Neural cell (in vitro differentiated cells): Measurements from ENCODE around the gene LMO7. TPM values are rescaled to one million over a fixed set of nuclear protein-coding genes. Genes with fewer than 3 reads are reported as not detected.
"Not testable (repeated sequence)": the region's sequence is repeated elsewhere in the genome, so short reads cannot be mapped to it uniquely, and the experiment has no call there.

ENCODE experiments used
- H2AFZ ChIP-seq: fragments of 200-600, 300-800 bp; sonication (generic), shearing (Covaris generic); 2 replicates; pipeline ENCODE4 v1.6.0; 2014; ENCODE audit warnings: low read depth, mild to moderate bottlenecking, antibody characterized with exemption, low read length, moderate library complexity
- H3F3A ChIP-seq: fragments of 200-600 bp; shearing (Covaris generic); 2 replicates; pipeline ENCODE4 v1.6.1; 2016; ENCODE audit warnings: mild to moderate bottlenecking, moderate library complexity, mixed read lengths, antibody characterized with exemption, low read length; ENCODE audit not compliant: insufficient read depth, poor library complexity, severe bottlenecking
- H3K27ac ChIP-seq: fragments of 200-600, 300-800 bp; sonication (generic), shearing (Covaris generic); 2 replicates; pipeline ENCODE4 v1.5.1; 2014; ENCODE audit warnings: mild to moderate bottlenecking, low read length, moderate library complexity
- H3K27me3 ChIP-seq: fragments of 300-800, 200-600 bp; sonication (generic), shearing (Covaris generic); 2 replicates; pipeline ENCODE4 v1.6.0; 2014; ENCODE audit warnings: mild to moderate bottlenecking, low read depth, low read length, moderate library complexity; ENCODE audit not compliant: insufficient read depth
- H3K36me3 ChIP-seq: fragments of 300-800, 200-600 bp; sonication (generic), shearing (Covaris generic); 2 replicates; pipeline ENCODE4 v1.5.1; 2014; ENCODE audit warnings: mild to moderate bottlenecking, antibody characterized with exemption, low read length, moderate library complexity; ENCODE audit not compliant: insufficient read depth
- H3K4me2 ChIP-seq: fragments of 300-800, 200-600 bp; sonication (generic), shearing (Covaris generic); 2 replicates; pipeline ENCODE4 v1.6.0; 2014; ENCODE audit warnings: mild to moderate bottlenecking, low read length
- H3K4me3 ChIP-seq: fragments of 300-800, 200-600 bp; sonication (generic), shearing (Covaris generic); 2 replicates; pipeline ENCODE4 v1.5.1; 2014; ENCODE audit warnings: mild to moderate bottlenecking, low read length, moderate library complexity
- H3K79me2 ChIP-seq: fragments of 200-600 bp; shearing (Covaris generic); replicated peaks from 2 replicates; pipeline ENCODE4 v1.6.0; 2014; ENCODE audit warnings: mild to moderate bottlenecking, low read length, moderate library complexity; ENCODE audit not compliant: insufficient read depth
- H3K9ac ChIP-seq: fragments of 300-800, 200-600 bp; sonication (generic), shearing (Covaris generic); 2 replicates; pipeline ENCODE4 v1.6.1; 2016; ENCODE audit warnings: mild to moderate bottlenecking, low read length, mixed read lengths
- H3K9me2 ChIP-seq: fragments of 200-600 bp; shearing (Covaris generic); 2 replicates; pipeline ENCODE4 v1.6.1; 2016; ENCODE audit warnings: mild to moderate bottlenecking, low read length, mixed read lengths; ENCODE audit not compliant: insufficient read depth
- H3K9me3 ChIP-seq: fragments of 200-600, 300-800 bp; sonication (generic), shearing (Covaris generic); 2 replicates; pipeline ENCODE4 v1.6.1; 2016; ENCODE audit warnings: mild to moderate bottlenecking, mixed run types, low read length, moderate library complexity, mixed read lengths
- H4K20me1 ChIP-seq: fragments of 200-600 bp; shearing (Covaris generic); 2 replicates; pipeline ENCODE4 v1.6.1; 2016; ENCODE audit warnings: mild to moderate bottlenecking, mixed run types; ENCODE audit not compliant: insufficient read depth
- EP300 ChIP-seq: fragments of 450-650 bp; conservative IDR thresholded peaks from 2 replicates; pipeline ENCODE4 v1.6.1; 2014; ENCODE audit warnings: antibody characterized with exemption, mild to moderate bottlenecking, moderate library complexity; ENCODE audit not compliant: poor library complexity, severe bottlenecking
- EZH2 ChIP-seq: fragments of 200-600, 300-800 bp; shearing (Covaris generic), sonication (generic); IDR thresholded peaks from 2 replicates; pipeline ENCODE4 v1.6.1; 2014; ENCODE audit warnings: antibody characterized with exemption, low read length, borderline replicate concordance, mild to moderate bottlenecking; ENCODE audit not compliant: insufficient read depth, poor library complexity, severe bottlenecking
- MXI1 ChIP-seq: fragments of 450-650 bp; conservative IDR thresholded peaks from 2 replicates; pipeline ENCODE4 v1.6.1; 2014; ENCODE audit warnings: antibody characterized with exemption, mild to moderate bottlenecking; ENCODE audit not compliant: poor library complexity, severe bottlenecking
- POLR2AphosphoS5 ChIP-seq: IDR thresholded peaks from 2 replicates; pipeline ENCODE4 v1.6.1; 2012
- RAD21 ChIP-seq: fragments of 450-650 bp; conservative IDR thresholded peaks from 2 replicates; pipeline ENCODE4 v1.6.1; 2014; ENCODE audit warnings: antibody characterized with exemption, mild to moderate bottlenecking, moderate library complexity
- SMC3 ChIP-seq: fragments of 450-650 bp; conservative IDR thresholded peaks from 2 replicates; pipeline ENCODE4 v1.6.1; 2014; ENCODE audit warnings: antibody characterized with exemption, mild to moderate bottlenecking, moderate library complexity; ENCODE audit not compliant: poor library complexity
- TAF1 ChIP-seq: IDR thresholded peaks from 2 replicates; pipeline ENCODE4 v1.6.1; 2012; ENCODE audit warnings: low read depth
- polyA plus RNA-seq: library from polyadenylated mRNA; depleted of rRNA; stranded (reverse); fragments of >200 nt; gene quantifications from 2 replicates; pipeline ENCODE4 v1.2.3, GENCODE V29; 2014
- TF ChIP-seq, protein P1 (sequence below): IDR thresholded peaks from 2 replicates; pipeline ENCODE4 v1.6.1; 2012; ENCODE audit warnings: borderline replicate concordance

The LMO7 gene
- polyA plus RNA-seq, 1 donor from 2014 or later = 14.2 TPM

DNA sequence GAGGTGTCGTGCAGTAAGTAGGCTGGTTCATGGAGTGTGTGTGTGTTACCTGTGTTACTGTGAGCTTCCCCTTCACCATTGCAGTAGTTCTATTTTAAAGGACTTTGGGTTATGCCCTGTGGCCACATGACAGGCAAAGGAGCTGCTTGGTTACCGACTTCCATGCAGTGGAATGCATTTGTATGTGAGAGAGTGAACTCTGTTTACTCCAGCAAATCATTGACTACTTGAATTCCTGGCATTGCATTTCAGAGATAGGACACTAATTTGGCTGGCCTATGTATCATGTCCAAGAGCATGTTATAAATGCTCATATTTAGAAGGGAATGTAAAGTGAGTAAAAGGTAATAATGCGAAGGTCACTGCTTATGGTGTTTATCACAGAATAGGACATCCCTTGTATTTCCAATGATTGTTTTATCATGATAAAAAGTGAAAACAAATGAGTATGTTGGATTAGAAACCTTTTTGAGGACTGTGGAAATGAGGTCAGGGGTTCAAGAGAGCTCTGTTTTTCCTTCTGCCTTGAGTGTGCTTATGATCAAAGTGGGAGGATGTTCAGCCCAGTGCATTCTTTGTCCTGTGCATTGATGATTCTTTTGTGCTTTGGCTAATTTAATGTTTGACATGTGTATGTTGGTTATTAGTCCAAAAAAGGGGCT, 156.5 kb downstream of the LMO7 start:
- H3K4me3 ChIP-seq = no peak overlapping the region
- H3F3A ChIP-seq = no peaks in the 10 kb centered on the region
- TF ChIP-seq RAD21 (no peak), TAF1 (no peak), EZH2 (no peak), MXI1 (no peak), SMC3 (no peak), EP300 (no peak), POLR2AphosphoS5 (no peak)
- TF ChIP-seq, protein P1, sequence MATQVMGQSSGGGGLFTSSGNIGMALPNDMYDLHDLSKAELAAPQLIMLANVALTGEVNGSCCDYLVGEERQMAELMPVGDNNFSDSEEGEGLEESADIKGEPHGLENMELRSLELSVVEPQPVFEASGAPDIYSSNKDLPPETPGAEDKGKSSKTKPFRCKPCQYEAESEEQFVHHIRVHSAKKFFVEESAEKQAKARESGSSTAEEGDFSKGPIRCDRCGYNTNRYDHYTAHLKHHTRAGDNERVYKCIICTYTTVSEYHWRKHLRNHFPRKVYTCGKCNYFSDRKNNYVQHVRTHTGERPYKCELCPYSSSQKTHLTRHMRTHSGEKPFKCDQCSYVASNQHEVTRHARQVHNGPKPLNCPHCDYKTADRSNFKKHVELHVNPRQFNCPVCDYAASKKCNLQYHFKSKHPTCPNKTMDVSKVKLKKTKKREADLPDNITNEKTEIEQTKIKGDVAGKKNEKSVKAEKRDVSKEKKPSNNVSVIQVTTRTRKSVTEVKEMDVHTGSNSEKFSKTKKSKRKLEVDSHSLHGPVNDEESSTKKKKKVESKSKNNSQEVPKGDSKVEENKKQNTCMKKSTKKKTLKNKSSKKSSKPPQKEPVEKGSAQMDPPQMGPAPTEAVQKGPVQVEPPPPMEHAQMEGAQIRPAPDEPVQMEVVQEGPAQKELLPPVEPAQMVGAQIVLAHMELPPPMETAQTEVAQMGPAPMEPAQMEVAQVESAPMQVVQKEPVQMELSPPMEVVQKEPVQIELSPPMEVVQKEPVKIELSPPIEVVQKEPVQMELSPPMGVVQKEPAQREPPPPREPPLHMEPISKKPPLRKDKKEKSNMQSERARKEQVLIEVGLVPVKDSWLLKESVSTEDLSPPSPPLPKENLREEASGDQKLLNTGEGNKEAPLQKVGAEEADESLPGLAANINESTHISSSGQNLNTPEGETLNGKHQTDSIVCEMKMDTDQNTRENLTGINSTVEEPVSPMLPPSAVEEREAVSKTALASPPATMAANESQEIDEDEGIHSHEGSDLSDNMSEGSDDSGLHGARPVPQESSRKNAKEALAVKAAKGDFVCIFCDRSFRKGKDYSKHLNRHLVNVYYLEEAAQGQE = no peak
- H4K20me1 ChIP-seq = no peaks in the 10 kb centered on the region
- H3K27ac ChIP-seq = no peak overlapping the region
- H3K36me3 ChIP-seq = no peaks in the 10 kb centered on the region
- no peaks in the 10 kb centered on the region for H3K27me3 ChIP-seq
- no peaks in the 10 kb centered on the region for H3K9me2 ChIP-seq
- no peaks in the 10 kb centered on the region for H3K79me2 ChIP-seq
- no peak overlapping the region for H2AFZ ChIP-seq
- no peaks in the 10 kb centered on the region for H3K9me3 ChIP-seq
- no peak overlapping the region for H3K4me2 ChIP-seq
- H3K9ac ChIP-seq = no peak overlapping the region

DNA sequence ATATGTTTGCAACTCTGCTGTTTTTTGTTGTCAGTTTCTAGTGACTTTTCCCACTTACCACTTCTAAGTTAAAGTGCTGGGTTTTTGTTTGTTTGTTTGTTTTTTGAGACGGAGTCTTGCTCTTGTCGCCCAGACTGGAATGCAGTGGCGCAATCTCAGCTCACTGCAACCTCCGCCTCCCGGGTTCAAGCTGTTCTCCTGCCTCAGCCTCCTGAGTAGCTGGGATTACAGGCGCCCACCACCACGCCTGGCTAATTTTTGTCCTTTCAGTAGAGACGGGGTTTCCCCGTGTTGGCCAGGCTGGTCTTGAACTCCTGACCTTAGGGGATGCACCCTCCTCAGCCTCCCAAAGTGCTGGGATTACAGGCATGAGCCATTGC, 157.0 kb downstream of the LMO7 start:
- not testable (repeated sequence) for H4K20me1 ChIP-seq, H3K36me3 ChIP-seq, H3K79me2 ChIP-seq, H3K9ac ChIP-seq, H3F3A ChIP-seq, H3K4me3 ChIP-seq, H3K9me3 ChIP-seq, H3K27me3 ChIP-seq, H3K27ac ChIP-seq, H2AFZ ChIP-seq, H3K9me2 ChIP-seq, H3K4me2 ChIP-seq

GRCh38 chr13:75794663-75795062, 158.5 kb downstream of the LMO7 start:
- no peak overlapping the region for H3K4me3 ChIP-seq
- no peaks in the 10 kb centered on the region for H4K20me1 ChIP-seq
- H2AFZ ChIP-seq = no peak overlapping the region
- H3K9me3 ChIP-seq = no peaks in the 10 kb centered on the region
- H3K9me2 ChIP-seq = no peaks in the 10 kb centered on the region
- no peaks in the 10 kb centered on the region for H3K79me2 ChIP-seq
- TF ChIP-seq EP300 (no peak), SMC3 (no peak), EZH2 (no peak), POLR2AphosphoS5 (no peak), TAF1 (no peak), RAD21 (no peak)
- TF ChIP-seq, protein P1 = no peak
- no peaks in the 10 kb centered on the region for H3K36me3 ChIP-seq
- H3F3A ChIP-seq = no peaks in the 10 kb centered on the region
- no peaks in the 10 kb centered on the region for H3K27me3 ChIP-seq
- no peak overlapping the region for H3K4me2 ChIP-seq
- no peak overlapping the region for H3K9ac ChIP-seq
- no peak overlapping the region for H3K27ac ChIP-seq
